ENCODE data around the gene EIF2B4.
"Not testable (repeated sequence)": the region's sequence is repeated elsewhere in the genome, so short reads cannot be mapped to it uniquely, and the experiment has no call there.

Gene EIF2B4

DNA sequence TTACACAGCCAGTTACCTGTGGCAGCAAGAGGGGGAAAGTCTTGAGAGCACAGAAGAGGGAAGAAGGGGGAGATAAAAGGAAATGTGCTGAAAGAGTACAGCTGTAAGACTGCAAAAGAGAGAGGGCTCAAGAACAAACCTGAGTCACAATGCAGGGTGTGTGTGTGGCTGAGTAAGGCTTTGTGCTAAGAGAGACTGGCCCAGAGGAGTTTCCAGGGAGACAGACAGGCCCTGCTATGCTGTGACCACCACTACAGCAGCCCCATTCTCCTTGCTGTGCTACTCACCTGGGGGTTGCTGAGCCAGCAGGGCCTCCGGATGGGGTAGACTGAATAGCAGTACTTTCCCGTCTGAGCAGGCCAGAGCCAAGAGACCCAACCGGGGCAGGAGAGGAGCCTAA, 34.8 kb downstream of the EIF2B4 start:
- DNase-seq: no peak

DNA sequence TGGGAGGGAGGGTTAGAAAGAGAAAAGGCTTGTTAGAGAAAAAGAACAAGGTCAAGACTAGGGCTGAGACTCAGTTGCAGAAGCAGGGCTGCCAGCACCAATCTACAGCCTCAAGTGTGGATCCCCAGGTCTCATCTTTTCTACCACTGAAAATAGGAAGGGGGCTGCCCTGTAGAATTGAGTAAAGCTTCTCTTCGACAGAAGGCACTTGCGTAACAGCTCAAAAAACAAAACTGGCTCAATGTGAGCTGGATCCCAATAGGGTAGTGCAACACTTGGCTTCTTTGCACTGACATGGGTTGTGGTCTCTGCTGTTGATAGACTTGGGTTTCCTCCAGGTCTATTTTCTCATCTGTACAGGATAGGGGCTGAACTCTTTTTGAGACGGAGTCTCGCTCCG, 45.4 kb downstream of the EIF2B4 start:
- DNase-seq: no peak

DNA sequence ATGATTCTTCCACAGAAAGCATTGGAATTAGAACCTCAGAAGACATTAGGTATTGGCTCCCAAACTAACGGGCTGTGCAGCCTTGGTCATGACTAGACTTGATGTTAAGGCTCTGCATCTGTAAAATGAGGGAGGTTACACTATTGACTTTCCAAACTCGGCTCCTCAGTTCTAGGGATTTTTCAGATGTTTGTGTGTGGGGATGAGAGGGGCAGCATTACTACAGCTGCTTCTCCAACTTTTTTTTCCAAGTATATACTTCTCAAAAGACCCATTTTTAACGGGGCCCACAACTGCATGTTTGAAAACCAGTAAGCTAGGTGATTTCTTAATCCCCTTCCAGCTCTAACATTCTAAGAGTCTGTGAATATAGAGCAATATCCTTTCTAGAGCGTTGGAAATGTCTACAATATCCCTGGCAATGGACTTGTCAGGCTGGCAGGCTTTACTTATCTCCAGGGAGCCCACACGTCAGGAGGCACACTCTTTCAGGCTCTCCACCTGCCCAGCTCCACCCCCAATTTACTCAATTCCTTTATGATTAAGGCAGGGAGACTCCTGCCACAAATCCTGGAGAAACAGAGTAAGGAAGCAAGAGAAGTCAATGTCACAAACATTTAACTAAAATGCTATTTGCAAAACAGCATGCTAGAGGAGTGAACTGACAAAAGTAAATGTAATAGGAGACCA, 46.4 kb downstream of the EIF2B4 start:
- DNase-seq: no peak

DNA sequence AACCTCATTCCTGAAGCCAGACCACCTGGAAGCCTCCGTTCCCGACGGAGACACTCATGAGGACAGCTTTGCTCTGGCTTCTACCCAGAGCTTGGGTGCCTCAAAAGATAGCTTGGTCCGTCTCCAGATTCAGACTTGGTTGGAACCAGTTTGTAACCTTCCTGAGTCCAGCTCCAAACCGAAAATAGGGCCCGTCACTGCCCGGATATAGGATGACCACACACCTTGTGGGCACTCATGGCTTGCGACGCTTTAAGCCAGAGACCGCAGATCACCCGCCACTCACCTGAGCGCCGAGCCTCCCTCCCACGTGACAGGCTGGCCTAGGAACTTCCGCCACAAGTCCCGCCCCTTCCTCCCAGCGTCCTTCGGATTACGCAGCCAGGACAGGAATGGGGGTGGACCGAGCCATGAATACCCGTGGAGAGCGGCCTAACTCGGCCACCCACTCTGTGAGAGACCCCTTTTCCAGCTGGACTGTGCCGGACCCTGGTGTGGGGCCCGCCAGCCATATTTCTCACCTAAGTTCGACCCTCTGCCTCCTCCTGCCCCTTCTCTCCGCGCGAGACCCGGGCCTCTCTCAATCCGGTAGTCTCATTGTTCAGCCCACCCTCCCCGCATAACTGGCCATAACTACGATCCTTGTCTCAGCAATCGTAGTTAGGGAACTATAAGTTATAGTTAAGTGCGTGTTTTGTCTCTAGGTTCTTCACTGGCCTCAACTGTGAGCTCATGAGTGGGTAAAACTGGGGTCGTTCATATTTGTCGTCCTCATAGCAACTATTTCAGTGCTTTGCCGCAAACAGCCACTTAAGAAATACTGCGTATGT, 47.2 kb downstream of the EIF2B4 start, which contains the start of gene MPV17:
TSS of gene MPV17 (minus strand) at position 332 of the 830 bp plus-strand sequence. CDS start 580 bp downstream, outside the sequence.
- DNase-seq: peak; percentile 84 to 90

DNA sequence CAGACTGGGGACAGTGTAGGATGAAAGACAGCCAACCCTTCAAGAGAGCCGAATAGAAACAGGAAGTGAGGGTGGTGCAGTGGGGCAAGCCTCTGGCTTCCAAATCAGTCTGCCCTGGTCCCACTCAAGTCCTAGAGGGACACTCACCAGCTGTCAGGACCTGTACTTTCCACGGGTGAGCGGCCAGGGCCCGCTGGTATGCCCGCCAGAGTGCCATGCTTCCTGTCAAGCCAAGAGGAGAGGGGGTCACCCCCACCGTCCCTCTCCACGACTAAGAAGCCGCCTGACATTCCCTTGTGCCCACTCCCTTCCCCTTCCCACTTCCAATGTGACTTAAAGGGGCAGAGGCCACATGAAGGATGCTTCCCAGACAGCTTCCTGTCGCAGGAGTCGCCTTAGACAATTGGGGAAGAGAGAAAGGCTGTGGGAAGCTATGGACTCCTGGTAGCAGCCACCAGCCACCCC, 47.8 kb downstream of the EIF2B4 start:
- no peak for DNase-seq

DNA sequence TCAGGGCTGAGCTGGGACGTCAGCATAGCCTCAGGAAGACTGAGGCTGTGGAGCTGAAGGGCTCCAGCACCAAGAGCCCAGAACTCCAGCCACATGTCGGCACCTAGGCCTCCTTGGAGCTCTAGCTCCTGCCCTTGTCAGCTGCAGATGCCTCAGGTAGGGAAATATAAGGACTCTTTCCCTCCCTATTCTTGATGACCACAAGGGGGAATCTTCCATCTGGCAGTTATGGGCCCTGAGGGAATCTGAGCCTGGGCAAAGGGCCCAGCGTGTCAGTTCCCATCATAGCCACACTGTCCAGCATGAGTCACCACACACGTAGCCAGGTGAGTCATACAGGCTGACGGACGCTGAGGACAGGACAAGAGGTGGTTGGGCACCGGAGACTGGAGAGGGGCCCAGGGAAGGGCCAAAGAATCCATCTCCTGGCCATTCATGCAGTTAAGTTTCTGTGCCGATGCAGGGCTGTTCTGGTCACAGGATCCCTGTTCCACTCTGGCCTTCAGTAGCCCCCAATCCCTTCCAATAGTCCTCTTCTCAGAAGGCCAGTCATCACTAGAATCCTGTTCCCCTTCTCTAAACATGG, 49.1 kb downstream of the EIF2B4 start:
- peak in 1 of 2 experiments; percentile 52 for DNase-seq

DNA sequence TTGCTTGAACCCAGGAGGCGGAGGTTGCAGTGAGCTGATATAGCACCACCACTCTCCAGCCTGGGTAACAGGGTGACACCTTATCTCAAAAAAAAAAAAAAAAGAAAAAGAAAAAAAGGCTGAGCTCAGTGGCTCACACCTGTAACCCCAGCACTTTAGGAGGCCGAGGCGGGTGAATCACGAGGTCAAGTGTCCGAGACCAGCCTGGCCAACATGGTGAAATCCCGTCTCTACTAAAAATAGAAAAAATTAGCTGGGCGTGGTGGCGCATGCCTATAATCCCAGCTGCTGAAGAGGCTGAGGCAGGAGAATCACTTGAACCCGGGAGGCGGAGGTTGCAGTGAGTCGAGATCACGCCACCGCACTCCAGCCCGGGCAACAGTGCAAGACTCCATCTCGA, 50.3 kb downstream of the EIF2B4 start:
- not testable (repeated sequence) for DNase-seq

DNA sequence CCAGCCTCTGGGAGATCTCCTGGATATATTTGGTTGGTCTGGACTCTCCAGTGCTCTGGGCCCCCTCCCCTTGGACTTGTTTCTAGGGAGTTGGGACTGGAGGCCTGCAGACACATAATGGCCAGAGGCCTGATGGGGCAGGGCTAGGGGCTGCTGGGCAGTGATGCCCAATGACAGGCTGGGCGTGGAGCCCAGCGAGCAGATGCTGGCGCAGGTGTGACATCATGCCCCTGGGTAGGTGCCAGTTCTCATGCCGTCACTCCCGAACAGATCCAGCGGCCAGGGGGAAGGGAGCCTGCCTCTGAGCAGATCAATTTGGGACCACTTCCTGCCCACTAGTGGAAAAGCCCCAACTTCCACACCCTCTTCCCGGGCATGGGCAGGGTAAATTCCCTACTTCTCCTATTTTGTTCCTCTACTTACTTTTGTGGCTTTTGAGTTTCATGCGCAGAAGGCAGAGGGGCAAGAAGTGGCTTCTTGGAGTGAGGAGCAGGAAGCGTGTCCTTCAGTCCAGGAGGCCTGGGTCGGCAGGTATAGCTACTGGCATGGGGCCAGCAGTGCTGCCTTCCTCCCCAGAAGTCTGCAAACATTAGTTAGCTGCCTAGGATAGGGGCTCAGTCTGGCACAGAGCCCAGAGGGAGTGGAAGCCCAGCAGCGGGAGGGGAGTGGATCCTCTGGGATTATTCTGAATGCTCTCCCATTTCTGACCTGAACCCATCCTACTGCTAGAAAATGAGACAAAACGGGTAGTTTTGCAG, 53.3 kb downstream of the EIF2B4 start:
- no peak for DNase-seq

DNA sequence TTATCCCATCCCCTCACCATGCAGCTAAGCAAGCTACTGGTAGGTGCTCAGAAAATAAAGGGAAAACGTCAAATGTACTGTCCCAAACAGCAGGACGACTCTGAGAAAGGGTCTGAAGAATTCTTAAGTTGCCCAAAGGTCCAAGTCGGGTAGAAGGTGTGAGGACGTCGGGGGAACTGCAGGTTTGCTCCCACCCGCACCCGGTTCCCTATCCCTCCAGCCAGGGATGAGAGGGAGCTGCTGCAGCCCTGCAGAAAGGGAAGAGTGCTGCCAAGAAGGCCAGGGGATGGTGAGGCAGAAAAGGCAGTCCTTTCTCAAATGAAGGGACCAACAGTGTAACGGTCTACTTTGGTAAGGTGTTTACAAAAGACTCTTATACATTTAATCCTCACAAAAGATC, 55.0 kb downstream of the EIF2B4 start:
- DNase-seq: no peak

DNA sequence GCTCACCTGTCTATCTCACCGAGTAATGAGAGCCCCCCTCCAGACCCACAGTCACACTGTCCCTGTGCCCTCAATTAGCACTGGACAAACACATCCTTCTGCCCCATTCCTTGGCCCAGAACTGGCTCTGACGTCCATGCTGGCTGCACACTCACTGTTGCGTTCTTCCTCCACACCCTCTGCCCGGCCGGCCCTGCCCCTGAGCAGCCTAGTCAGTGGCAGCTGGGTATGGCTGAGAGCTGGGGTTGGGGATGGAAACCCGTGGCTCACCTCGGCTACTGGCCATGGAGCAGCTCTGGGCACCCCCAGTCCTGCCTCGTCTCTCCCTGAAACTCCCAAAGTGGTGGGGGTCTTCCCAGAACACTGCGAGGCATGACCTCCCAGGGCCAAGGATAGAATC, 55.4 kb downstream of the EIF2B4 start:
- no peak for DNase-seq

All from NCI-H524 (cell line).